Measurements from ENCODE around the gene SH2B2.
"Not testable (repeated sequence)": the region's sequence is repeated elsewhere in the genome, so short reads cannot be mapped to it uniquely, and the experiment has no call there.

Gene SH2B2

DNA sequence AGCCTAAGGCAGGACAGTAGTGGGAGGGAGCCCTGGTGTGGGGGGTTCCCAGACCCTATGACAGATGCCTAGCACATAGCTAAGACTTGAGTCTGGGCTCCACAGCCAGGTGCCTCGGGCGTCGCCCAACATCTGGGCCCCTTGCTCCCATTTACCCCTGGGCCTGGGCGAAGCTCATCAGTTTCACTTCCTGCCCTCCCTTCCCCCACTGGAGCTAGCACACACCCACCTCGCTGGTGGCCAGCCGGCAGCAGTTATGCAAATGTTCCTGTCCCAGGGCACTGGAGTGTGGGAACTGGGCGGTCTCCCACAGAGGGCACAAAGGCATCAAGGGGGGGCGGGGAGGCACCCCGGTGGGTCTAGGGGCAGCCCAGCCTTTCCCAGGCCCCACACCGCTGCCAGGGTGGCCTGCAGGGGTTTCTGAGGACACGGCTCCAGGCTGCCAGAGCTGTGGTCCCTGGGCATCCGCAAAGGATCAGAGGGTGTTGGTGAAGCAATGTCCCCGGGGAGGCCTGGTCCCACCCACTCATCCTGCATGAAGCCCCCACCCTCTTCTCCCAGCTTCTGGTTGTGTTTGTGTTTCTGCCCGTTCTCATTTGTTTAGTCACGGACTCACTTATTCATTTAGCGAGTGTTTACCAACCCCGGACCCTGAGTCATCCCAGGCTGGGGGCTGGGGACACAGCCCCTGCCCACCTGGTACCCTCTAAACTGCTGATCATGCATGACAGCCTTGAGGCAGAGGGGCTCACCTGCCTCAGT, 20.4 kb downstream of the SH2B2 start:
- DNase-seq (ENCODE audit: low read depth): no peak

DNA sequence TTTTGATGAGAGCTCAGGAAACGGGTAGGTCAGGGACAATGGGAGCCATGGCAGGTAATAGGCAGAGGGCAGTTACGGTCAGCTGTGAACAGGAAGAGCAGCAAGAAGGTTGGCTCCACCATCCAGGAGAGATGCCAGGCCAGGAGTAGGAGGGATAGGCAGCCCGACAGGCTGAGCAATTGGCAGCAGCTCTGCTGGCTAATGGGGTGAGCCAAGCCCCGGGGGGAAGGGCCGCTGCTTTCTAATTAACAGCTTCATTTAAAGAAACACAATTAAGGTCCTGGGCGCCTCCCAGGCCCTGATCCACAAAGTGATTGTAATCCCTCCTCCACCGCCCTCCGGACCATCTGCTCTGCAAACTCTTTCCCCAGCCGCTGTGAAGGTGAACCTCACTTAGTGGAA, 23.7 kb downstream of the SH2B2 start:
- DNase-seq (ENCODE audit: low read depth): no peak

DNA sequence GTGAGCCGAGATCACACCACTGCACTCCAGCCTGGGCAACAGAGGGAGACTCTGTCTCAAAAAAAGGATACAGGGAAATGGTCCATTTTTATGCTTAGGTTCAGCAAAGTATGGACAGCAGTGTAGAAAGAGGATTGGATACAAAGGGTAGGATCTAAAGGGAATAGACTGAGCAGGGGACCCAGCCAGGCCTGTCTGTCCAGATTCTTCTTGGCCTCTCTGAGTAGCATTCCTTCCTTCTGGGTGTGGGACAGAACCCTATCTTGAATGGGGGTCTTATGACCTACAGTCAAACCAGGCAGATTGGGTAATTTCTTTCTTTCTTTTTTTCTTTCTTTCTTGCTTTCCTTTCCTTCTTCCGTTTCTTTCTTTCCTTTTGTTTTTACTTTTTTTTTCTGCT, 25.6 kb downstream of the SH2B2 start:
- DNase-seq (ENCODE audit: low read depth): no peak

DNA sequence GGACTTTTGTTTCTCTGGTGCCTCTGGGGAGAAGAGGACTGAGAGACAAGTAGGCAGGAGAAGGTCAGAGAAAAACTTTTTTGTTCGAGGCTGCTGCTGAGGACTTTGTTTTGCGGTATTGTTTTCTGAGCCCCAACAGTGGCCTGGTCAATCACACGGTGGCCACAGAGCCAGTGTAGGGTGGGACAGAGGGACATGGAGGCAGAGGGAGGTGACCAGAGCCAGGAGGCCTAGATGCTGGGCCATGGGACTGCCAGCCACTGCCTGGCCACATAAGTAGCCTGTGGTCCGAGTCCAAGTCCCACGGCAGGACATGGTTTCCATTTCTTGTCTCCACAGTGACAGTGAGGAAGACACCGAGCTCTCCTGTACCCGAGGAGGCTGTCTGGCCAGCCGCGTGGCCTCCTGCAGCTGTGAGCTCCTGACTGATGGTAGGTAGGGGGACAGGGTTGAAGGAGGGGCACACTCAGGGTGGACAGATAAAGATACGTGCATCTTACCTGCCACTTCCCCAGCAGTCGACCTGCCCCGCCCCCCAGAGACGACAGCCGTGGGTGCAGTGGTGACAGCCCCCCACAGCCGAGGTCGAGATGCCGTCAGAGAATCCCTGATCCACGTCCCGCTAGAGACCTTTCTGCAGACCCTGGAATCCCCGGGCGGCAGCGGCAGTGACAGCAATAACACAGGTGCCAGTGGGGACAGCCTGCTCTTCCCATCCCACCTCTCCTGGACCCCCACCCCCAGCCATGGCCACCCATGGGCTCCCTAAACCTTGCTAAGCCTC, 27.5 kb downstream of the SH2B2 start:
- no peak for DNase-seq (ENCODE audit: low read depth)

DNA sequence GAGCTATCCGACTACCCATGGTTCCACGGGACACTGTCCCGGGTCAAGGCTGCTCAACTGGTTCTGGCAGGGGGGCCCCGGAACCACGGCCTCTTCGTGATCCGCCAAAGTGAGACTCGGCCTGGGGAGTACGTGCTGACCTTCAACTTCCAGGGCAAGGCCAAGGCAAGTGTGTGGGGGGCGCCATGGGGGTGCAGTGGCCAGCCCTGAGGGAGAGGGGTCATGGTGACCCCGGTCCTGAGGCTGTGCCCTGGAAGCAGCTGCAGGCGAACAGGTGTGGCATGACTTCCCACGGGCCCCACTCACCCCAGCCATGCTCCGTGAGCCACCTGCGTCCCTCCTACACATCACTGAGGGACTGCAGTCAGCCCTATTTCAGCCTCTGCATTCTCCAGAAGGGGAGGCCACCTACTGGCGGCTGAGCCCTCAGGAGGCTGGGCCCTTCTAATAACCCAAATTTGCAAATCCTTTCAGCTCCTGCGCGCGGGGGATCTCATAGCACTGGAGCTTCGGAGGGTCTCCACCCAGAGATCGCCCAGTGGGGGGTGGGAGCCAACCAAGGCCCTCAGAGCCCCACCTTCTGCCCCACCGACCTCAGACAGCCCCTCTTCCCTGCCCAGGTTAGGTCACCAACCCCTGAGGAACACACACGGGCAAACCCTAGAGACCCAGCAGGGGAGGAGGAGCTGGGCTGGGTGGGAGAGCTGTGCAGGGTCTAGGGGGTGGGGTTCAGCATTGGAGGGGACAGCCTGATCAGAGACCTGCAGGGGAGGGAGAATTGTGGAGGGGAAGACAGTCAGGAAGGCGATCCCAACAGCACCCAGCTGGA, 30.8 kb downstream of the SH2B2 start:
- DNase-seq (ENCODE audit: low read depth): no peak

DNA sequence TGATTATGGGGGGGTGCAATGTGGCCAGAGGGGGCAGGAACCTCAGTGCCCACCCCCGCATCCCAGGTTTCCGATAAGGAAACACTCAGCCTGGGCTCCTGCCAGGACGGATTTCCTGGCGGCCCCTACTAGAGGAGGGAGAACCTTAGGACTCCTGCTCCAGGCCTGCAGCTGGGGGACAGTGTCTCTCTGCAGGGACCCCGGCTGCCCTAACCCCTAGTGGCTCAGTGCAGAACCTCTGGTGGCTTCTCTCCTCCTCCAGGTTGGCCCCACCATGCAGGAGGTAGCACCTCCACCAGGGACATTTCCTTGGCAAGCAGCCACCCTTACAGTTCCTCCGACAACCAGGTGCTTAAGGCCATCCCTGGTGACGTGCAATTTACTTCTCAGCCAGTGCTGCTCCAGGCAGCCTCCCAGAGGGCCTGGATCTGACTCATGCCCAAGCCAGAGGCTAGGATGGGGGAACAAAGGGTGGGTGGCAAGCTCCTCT, 31.9 kb downstream of the SH2B2 start:
- no peak for DNase-seq (ENCODE audit: low read depth)

DNA sequence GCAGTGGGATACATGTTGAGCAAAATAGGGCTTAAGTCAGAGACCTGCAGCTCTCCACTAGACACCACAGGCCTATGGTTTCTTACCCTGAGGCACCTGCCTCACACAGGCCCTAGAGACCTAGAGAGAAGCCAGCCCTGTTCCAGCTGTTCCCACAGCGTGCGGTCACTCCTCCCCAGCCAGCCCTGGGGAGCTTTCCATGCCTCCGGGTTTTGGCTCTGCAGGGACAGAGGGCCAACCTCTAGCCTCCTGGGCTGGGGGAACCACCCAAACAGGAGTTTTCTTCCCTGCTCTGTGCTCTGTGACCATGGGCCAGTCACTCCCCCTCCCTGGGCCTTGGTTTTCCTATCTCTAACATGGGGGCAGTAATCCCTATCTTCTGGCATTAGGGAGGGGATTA, 33.0 kb downstream of the SH2B2 start:
- DNase-seq (ENCODE audit: low read depth): no peak

DNA sequence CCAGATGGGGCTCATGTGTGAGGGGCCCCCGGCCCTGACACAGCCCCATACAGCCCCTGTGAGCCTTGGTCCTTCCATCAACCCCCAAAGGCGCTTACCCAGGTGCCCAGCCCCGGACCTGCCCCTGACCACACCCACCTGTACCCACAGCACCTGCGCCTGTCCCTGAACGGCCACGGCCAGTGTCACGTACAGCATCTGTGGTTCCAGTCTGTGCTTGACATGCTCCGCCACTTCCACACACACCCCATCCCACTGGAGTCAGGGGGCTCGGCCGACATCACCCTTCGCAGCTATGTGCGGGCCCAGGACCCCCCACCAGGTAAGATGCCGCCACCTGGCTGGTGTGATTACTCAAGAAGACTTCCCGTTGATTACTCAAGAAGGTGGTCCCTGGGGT, 33.5 kb downstream of the SH2B2 start:
- no peak for DNase-seq (ENCODE audit: low read depth)

DNA sequence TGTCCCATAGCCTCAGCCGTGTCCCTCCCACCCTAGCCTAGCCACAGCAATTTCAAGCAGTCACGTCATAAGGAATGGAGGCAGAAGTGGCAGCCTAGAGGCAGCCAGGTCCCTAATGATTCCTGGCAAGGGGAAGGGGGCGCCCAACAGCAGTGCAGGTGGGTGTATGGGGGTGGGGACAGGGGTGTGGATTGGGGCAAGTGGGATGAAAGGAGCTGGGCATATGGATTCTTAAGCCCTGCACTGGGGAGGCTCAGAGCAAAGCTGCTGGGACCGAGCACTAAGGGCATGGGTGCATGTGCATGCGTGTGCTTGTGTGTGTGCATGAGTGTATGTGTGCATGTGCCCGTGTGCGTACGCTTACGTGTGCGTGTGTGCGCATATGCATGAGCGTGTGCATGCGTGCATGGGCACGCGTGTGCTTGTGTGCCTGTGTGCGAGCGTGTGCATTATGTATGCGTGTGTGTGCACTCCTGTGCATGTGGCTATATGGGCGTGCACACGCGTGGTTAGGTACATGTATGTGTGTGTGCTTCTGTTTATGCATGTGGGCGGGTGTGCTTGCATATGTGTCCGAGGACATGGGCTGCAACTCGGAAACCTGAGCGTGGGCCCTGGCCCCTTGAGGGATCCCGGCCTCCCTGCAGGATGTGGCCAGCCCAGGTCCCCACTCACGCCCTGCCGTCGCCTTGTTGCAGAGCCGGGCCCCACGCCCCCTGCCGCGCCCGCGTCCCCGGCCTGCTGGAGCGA, 34.1 kb downstream of the SH2B2 start:
- DNase-seq (ENCODE audit: low read depth): no peak

DNA sequence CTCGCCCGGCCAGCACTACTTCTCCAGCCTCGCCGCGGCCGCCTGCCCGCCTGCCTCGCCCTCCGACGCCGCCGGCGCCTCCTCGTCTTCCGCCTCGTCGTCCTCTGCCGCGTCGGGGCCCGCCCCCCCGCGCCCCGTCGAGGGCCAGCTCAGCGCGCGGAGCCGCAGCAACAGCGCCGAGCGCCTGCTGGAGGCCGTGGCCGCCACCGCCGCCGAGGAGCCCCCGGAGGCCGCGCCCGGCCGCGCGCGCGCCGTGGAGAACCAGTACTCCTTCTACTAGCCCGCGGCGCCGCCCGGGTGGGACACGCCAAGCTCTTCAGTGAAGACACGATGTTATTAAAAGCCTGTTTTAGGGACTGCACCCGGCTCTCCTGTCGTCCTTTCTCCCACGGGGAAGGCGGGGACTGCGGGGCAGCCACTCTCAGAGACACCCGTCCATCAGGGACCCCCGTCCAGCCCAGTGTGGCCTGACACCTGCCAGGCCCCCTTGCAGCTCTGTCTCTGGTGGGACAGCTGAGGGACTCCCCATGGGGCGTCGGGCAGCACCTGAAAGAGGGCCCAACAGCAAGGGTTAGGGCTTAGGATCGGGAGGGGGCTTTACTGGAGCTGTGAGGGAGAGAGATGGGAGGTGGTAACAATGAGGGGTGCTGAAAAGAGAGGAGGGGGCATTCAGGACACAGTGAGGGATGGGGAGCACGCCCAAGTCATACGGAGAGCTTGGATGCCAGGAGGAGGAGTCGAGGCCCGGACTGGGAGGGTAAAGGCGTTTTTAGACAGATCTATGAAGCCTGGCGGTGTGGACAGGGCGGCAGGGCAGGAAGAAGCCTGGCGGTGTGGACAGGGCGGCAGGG, 34.9 kb downstream of the SH2B2 start:
- DNase-seq (ENCODE audit: low read depth): no peak

DNA sequence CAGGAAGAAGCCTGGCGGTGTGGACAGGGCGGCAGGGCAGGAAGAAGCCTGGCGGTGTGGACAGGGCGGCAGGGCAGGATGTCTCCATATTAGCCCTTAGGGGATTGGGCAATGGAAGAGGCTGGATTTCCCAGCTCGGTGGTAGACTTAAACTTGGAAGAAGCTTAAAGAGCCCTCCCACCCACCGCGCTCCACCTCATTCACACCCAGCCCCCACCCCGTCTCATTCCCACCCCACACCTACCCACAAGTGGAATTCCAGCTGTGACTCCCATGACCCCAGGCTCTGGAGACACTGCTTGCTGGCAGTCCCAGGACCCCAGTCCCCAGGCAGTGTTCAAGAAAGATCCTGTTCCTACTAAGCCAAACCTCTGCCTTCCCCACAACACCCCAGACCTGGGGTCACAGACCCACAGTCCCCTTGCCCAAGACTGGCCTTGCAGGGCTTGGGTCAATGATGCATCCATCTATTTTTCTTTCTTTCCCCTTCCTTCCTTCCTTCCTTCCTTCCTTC, 35.6 kb downstream of the SH2B2 start:
- no peak for DNase-seq (ENCODE audit: low read depth)

DNA sequence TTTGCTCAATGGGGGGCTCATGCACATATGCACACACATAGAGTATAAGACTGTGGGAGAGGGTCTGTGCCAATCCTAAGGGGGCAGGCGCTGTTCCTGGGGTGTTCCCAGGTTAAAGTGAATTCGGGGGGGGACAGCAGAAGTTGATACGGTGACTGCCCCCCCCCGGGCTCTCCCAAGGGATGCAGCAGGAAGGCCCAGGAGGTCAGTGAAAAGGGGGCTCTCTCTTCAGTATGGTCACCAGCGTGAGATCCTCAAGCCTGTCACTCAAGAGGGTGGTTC, 37.2 kb downstream of the SH2B2 start:
- DNase-seq (ENCODE audit: low read depth): no peak

DNA sequence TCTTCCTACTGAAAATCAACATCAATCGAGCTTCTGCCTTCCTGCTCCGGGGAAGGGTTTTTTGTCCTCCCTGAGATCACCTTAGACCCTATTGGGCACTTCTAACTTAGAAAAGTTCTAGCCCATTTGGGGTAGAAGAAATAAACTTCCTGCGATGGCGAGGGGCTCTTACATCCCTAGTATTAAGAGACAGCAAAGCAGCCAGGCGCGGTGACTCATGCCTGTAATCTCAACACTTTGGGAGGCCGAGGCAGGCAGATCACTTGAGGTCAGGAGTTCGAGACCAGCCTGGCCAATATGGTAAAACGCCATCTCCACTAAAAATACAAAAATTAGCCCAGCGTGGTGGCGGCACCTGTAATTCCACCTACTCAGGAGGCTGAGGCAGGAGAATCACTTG, 38.4 kb downstream of the SH2B2 start:
- not testable (repeated sequence) for DNase-seq (ENCODE audit: low read depth)

DNA sequence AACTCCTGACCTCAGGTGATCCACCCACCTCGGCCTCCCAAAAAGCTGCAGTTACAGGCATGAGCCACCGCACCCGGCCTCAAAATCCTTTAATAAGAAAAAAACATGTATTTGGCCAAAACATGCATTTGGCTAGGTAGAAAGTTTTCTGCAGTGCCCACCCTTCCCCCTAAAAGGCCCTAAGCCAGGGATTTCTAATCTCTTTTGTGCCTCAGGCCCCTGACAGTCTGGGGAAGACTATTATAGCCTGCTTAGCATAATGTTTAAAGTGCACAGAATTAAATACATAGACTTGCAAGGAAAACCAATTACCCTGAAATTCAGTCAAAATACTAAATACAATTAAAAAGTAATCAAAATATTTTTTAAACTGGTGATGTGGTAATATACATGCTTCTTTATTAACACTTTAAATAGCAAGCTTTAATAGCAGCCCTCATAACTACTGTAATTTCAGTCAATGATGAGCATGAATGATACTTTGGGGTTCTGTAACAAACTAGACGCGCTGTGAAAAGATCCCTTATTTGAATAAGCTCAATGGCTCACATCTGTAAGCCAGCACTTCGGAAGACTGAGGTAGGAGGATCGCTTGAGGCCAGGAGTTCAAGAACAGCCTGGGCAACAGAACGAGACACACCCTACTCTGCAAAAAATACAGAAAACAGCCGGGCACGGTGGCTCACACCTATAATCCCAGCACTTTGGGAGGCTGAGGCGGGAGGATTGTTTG, 39.7 kb downstream of the SH2B2 start:
- DNase-seq (ENCODE audit: low read depth): no peak

DNA sequence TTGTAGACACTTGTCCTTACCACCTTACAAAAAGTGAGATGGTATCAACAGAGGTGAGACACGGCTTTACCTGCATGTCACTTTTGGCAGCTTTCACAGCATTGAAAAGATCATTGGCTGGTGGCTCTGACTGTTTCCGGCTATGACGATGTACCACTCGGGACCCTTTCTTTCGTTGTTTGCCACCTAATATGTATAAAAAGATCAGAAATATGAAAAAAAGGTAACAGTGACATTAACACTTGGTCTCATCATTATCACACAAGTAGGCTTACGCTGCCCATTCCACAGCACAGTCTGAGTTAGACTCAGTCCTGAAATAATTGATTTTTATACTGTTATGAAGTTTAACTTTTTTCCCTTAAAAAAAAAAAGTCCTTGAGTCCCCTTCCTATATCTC, 40.5 kb downstream of the SH2B2 start:
- DNase-seq (ENCODE audit: low read depth): not testable (repeated sequence)

DNA sequence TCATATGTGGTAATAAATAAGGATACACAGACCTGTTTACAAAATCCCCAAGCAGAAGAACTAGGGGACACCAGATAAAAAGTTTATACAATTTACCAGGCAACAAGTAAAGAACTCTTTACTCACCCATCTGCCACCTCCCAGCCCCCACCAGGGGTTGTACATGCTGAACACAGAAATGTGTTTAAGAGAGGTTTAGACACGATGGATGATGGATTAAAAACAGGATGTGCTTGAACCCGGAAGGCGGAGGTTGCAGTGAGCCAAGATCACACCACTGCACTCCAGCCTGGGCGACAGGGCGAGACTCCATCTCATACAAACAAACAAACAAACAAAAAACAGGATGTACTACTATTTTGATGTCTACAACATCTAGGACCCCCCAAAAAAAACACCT, 42.2 kb downstream of the SH2B2 start:
- not testable (repeated sequence) for DNase-seq (ENCODE audit: low read depth)

DNA sequence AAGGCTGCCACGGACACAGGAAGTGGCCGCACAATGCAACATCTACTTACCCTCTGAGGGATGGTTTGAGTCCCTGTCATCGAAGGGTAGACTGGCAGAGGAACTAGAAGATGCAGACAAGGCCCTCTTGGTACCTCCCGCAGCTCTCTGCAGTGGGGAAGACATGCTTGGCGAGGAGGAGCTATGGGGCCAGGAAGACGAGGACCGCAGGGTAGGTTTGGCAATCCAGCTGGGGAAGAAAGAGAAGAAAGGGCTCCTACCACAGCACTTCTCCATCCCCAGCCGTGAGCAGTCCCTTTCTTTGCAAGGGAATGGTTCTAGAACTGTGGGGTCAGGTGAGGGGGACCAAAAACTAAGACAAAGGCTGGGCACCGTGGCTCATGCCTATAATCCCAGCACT, 42.7 kb downstream of the SH2B2 start:
- not testable (repeated sequence) for DNase-seq (ENCODE audit: low read depth)

DNA sequence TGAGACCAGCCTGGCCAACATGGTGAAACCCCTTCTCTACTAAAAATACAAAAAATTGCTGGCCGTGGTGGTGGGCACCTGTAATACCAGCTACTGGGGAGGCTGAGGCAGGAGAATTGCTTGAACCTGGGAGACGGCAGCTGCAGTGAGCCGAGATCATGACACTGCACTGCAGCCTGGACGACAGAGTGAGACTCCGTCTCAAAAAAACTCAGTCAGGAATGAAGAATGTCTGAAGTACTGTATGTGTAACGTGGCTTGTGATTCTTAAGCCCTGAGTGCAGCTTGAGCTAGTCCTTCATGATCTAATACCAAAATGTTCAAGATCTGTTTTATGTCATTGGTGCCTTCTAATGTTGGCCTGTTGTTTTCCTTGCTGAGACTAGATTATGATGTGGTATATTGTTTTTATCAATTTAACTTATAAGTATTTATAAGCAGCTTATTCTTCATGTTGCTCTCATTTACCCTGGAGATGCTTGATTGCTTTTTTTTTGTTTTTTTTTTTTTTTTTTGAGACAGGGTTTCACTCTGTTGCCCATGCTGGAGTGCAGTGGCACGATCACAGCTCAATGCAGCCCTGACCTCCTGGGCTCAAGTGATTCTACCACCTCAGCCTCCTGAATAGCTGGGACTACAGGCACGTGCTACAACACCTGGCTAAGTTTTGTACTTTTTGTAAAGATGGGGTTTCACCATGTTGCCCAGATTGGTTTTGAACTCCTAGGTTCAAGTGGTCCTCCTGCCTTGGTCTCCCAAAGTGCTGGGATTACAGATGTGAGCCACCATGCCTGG, 44.2 kb downstream of the SH2B2 start:
- not testable (repeated sequence) for DNase-seq (ENCODE audit: low read depth)

DNA sequence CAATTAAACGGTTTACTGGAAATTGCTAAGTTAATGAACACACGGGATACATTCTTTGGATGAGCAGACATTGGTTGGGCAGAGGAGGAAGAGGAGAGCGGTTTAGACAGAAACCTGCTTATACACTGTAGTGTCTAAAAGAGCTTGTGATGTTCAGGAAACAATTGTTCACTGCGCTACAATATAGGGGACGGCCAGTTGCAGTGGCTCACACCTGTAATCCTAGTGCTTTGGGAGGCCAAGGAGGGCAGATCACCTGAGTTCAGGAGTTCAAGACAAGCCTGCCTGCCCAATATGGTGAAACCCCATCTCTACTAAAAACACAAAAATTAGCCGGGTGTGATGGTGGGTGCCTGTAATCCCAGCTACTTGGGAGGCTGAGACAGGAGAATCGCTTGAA, 48.9 kb downstream of the SH2B2 start:
- not testable (repeated sequence) for DNase-seq (ENCODE audit: low read depth)

Data from stimulated activated CD8-positive, alpha-beta memory T cell treated with anti-CD3 and anti-CD28 coated beads, Interleukin-12 subunit alpha, Interleukin-12 subunit beta, amount 100 ng/mL, for 4 hours (primary cell).